Embryonic facial prominence (tissue), 1 donor: ENCODE measurements around the gene DNAH6.
"Not testable (repeated sequence)": the region's sequence is repeated elsewhere in the genome, so short reads cannot be mapped to it uniquely, and the experiment has no call there.

Experiments used
- DNase-seq: peaks from one replicate; pipeline ENCODE4 v3.0.0-alpha.2; 2016; ENCODE audit errors: extremely low spot score

Gene DNAH6

GRCh38 chr2:84755096-84755495 is 238.8 kb downstream of the DNAH6 start:
- DNase-seq: no peak

GRCh38 chr2:84757648-84758047 is 241.3 kb downstream of the DNAH6 start:
- no peak for DNase-seq

GRCh38 chr2:84766791-84767190 is 250.5 kb downstream of the DNAH6 start:
- no peak for DNase-seq

- DNase-seq: no peak
Measured at GRCh38 chr2:84768840-84769239, 252.5 kb downstream of the DNAH6 start.

DNA sequence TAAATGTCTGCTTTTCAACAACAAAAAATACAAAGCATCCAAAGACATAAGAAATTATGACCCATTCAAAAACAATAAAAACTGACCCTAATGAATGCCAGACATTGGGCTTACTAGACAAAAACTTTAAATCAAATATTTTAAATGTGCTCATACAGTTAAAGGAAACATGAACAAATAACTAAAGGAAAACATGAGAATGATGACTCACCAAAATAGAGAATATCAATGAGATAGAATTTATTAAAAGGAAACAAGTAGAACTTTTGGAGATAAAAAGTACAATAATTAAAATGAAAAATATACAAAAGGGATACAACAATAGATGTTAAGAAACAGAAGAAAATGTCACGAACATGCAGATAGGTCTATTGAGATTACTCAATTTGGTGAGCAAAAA is 254.0 kb downstream of the DNAH6 start:
- no peak for DNase-seq

DNA sequence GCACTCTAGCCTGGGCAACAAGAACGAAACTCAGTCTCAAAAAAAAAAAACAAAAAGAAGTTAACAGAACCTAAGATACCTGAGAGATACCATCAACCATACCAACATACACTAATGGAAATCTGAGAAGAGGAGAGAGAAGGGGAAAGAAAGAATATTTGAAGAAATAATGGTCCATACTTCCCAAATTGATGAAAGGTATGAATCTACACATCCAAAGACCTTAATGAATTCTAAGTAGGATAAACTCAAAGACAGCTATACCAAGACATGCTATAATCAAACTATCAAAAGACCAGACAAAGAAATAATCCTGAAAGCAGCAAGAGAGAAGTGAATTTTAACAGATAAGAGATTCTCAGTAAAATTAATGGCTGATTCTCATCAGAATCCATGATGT is 255.0 kb downstream of the DNAH6 start:
- DNase-seq: no peak

DNA sequence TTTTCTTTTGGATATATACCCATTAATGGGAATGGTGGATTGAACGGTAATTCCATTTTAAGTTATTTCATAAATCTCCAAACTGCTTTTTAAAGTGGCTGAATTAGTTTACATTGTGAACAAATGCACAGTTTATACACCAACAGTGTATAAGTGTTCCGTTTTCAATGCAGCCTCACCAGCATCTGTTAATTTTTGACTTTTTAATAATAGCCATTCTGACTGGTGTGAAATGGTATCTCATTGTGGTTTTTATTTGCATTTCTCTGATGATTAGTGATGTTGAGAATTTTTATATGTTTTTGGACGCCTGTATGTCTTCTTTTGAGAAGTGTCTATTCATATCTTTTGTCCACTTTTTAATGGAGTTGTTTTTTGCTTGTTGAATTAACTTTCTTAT is 257.3 kb downstream of the DNAH6 start:
- not testable (repeated sequence) for DNase-seq

DNA sequence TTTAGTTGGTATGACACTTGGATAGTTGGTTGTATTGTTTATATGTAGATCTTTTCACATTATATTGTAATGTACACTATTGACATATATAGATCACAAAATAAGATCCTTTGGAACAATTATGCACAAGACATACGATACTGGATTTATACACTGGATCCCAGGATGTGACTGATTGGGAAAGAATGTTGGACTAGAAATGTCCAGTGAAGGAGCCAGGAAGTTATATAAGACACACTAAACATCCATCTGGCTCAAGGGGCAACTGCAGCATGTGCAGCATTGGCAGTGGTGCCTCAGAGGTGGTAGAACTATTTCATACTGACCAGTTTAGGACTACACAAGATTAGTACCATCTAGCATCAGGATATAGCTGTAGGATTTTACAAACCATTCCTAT is 259.7 kb downstream of the DNAH6 start:
- no peak for DNase-seq

DNA sequence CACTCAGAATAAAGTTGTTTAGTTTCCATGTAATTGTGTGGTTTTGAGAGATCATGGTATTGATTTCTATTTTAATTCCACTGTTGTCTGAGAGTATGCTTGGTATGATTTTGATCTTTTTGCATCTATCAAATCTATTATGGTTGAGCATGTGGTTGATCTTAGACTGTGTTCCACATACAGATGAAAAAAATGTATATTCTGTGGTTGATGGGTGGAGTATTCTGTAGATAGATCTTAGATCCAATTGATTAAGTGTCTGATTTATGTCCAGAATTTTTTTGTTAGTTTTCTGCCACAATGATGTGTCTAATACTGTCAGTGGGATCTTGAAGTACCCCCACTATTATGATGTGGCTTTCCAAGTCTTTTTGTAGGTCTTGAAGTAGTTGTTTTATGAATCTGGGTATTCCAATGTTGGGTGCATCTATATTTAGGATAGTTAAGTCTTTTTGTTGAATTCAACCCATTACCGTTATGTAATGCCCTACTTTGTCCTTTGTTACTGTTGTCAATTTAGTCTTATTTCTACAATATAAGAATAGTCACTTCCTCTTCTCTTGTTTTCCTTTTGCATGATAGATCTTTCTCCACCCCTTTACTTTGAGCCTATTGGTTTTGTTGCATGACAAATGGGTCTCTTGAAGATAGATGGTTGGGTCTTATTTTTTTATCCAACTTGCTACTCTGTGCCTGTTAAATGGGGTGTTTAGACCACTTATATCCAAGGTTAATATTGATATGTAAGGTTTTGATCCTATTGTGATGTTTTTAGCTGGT is 262.8 kb downstream of the DNAH6 start:
- no peak for DNase-seq

GRCh38 chr2:84779781-84780180 is 263.5 kb downstream of the DNAH6 start:
- DNase-seq: no peak

GRCh38 chr2:84781942-84782716 is 265.8 kb downstream of the DNAH6 start:
- no peak for DNase-seq

DNA sequence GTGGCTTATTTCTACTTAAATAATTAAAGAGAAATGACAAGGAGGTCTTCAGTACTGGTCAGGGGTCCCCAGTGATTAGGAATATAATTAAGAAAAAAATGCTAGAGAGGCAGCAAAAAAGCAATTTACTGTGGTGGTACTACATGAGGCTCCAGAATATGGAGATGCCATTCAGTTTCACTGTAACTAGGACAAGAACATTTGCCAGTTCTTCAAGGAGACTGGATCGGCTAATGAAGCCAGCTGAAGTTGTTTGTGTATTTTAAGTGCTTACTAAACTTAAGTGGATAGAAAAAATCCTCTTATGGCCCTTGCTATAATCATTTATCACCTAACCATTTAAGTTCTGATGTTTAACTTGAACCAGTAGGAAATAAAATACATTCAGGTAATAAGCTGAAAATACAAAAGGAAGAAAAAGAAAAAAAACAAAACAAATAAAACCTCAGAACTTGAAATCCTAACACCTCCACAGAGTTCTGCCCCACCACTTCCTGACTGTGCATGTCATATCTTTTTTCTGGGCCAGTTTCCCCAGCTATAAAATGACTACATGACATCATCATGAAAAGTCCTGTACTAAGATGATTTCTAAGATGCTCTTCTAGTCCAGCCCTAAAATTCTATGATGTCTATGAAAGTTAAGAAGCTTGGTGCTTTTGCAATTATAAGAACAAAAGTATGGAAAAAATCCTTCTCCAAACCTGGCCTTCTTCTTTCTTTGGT is 266.6 kb downstream of the DNAH6 start:
- DNase-seq: no peak

DNA sequence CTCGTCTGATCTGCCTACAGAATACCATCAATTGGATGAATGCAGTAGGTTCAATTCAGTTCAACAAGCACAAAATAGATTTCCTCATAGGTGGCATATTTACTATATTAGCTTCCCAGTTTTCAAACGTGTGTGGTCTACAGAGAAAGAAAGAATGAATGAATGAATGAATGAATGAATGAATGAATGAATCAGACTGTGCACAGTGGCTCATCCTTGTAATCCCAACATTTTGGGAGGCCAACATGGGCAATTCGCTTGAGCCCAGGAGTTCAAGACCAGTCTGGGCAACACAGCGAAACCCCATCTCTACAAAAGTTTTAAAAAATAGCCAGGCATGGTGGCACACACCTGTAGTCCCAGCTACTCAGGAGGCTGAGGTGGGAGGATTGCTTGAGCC is 269.7 kb downstream of the DNAH6 start:
- no peak for DNase-seq

DNA sequence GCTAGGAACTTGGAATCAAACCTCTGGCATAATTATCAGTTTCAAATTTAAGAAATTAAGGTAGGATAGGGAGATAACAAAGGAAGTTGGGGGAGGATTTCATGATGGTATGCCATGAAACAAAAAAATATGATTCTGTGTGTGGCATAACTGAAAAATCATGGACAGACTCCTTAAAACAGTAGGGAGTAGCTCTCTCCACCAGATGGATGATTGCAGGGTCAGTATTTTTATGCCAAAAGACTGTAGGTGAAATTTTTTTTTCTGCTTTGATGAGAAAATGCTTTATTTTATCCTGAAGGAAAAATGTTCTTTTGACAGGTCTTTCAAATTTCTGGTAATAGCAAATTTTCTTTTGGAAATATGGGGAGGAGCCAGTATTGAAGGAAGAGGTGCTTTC is 270.3 kb downstream of the DNAH6 start:
- no peak for DNase-seq

- DNase-seq: no peak
Measured at GRCh38 chr2:84788027-84788426, 271.7 kb downstream of the DNAH6 start.

DNA sequence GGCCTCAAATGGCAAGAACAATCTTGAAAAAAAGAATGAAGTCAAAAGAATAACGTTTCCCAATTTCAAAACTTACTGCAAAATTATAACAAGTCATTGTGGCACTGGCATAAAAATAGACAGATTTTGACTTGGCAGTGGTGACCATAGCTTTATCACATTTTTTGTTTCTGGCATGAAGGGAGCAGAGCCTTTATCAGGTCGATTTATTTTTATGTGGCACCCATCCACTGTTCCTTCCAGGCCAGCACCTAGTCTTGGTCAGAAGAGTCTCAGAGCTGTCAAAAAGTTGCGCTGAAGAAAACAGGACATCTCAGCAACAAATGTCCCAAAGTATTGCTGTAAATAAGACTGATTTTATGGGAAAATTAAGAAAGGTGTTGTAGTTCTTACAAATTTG is 272.2 kb downstream of the DNAH6 start:
- DNase-seq: no peak

DNA sequence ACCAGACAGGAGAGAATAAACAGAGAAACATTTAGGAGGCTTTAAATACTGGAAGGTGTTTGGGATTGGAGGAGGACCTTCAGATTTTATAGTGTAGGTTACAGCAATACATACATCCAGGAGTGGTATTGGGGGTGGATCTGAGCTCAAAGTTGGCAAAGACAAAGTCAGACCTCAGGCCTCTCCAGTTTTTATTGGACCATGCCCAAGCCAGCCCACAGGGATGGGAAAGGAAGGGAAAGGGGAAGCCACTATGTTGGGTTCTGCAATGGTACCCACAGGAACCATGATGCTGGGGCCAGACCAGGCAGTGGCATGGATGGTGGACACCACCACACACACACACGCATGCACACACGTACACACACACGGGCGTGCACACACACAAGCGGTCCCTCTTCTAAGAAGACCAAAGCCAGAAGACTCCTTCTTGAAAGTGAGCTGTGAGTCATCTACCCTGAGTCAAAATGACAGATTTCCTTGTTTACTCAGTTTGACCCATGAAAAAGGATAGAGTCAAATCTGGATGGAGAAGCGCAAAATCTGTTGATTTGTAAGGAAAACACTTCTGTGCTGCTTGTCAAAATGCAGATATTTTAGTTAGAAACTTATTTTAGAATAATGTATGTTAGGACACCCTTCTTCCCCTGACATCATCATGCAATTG is 276.7 kb downstream of the DNAH6 start:
- no peak for DNase-seq

- DNase-seq: no peak
Measured at GRCh38 chr2:84793641-84794040, 277.3 kb downstream of the DNAH6 start.

- DNase-seq: no peak
Measured at GRCh38 chr2:84796798-84797197, 280.5 kb downstream of the DNAH6 start.

DNA sequence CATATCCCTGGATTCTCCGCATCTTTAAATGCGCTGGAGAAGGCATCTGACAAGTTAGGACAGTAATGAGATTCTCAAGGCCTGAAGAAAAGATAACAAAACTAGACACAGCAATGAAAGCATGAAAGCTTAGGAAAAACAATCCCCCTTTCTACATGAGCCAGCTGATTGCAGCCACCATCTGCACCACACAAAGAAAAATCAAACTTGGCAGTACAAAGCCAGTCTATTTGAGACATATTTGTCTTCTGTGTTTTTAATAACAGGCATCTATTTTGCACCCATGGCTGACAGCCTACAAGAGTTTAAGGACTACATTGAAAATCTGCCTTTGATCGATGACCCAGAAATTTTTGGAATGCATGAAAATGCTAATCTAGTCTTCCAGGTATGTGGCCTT is 281.0 kb downstream of the DNAH6 start:
- DNase-seq: no peak

DNA sequence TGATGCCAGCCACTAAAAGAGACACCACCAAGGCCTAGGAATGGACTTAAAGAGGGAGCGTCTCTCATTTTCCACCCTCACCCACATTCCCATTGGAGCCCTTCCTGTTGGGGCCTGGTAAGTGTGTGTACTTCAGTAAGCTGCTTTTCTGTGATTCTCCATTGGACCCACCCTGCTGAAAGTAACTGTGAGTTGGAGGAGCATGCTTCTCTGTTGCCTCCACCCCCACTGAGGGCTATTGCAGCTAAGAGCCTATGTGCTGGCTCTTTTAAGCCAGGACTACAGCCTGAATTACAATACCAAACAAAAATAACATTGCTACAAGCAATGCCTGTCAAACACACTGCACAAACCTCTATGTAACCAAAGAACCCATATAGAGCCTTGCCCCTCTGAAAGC is 283.5 kb downstream of the DNAH6 start:
- DNase-seq: no peak

DNA sequence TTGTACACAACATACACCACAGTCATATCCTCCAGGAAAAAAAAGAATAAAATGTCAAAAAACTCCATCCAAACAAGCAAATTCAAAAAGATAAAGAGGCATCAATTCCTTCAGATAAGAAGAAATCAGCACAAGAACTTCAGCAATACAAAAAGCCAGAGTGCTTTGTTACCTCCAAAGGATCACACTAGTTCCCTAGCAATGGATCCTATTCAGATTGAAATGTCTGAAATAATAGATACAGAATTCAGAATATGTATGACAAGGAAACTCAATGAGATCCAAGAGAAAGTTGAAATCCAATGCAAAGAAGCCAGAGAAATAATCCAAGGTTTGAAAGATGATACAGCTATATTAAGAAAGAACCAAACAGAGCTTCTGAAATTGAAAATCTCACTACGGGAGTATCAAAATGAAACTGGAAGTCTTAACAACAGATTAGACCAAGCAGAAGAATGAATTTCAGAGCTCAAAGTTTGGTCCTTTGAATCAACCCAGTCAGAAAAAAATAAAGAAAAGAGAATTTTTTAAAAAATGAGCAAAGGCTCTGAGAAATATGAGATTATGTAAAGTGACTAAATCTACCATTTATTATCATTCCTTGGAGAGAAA is 284.0 kb downstream of the DNAH6 start:
- DNase-seq: no peak
